Activated T-cell treated with anti-CD3 and anti-CD28 coated beads, Interleukin-2, amount 50 U/mL, for 4 hours (primary cell): ENCODE measurements around the gene CCDC93. TPM values are rescaled to one million over a fixed set of nuclear protein-coding genes. Genes with fewer than 3 reads are reported as not detected.

Experiments used
- ATAC-seq, 2 donors: fragments of 200-7000 bp; cut with Tn5 transposase; one replicate each; pipeline ENCODE4 v1.10.0; 2021
- DNase-seq: peaks from one replicate; pipeline ENCODE4 v3.0.0-alpha.2; 2020
- H3K27me3 Mint-ChIP-seq: one replicate; pipeline ENCODE4 v1.8.0; 2021; ENCODE audit warnings: low read depth, mixed read lengths
- H3K36me3 Mint-ChIP-seq: one replicate; pipeline ENCODE4 v1.8.0; 2022; ENCODE audit warnings: mixed read lengths; ENCODE audit not compliant: insufficient read depth
- H3K4me1 Mint-ChIP-seq: one replicate; pipeline ENCODE4 v1.8.0; 2021; ENCODE audit warnings: low read depth, mixed read lengths
- H3K4me3 Mint-ChIP-seq: one replicate; pipeline ENCODE4 v1.8.0; 2021; ENCODE audit warnings: mild to moderate bottlenecking, moderate library complexity, mixed read lengths
- H3K9me3 Mint-ChIP-seq: one replicate; pipeline ENCODE4 v1.8.0; 2021; ENCODE audit warnings: mixed read lengths
- total RNA-seq, 3 donors: library from RNA; stranded (reverse); gene quantifications; one replicate each; pipeline ENCODE4 v1.2.1, GENCODE V29; 2021

CCDC93 gene
- total RNA-seq, 3 donors from 2014 or later: 23.7 to 25.8 (median 24.8) TPM

DNA sequence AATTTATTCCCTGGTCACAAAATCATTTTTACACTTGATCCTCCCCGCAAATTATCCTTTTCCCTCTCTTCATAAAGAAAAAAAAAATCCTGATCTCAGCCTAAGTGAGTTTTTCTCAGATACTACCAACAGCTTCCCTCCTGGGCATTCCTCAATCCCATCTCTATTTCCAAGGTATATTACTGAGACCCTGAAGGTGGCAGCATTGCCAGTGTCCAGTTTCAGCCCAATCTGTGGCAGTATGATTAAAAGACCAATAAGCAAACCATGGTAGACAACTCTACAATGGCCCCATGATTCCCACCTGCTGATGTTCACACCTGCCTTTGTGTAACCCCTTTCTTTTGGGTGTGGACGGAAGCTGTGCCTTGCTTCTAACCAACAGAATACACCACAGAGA, 45.1 kb downstream of the CCDC93 start:
- Mint-ChIP-seq H3K36me3 (peaks cover 61% of the 10 kb centered on the region), H3K4me1 (peaks cover 2% of the 10 kb centered on the region), H3K27me3 (no peaks in the 10 kb centered on the region), H3K4me3 (no peak overlapping the region), H3K9me3 (no peaks in the 10 kb centered on the region)
- no peak for ATAC-seq
- DNase-seq: no peak

DNA sequence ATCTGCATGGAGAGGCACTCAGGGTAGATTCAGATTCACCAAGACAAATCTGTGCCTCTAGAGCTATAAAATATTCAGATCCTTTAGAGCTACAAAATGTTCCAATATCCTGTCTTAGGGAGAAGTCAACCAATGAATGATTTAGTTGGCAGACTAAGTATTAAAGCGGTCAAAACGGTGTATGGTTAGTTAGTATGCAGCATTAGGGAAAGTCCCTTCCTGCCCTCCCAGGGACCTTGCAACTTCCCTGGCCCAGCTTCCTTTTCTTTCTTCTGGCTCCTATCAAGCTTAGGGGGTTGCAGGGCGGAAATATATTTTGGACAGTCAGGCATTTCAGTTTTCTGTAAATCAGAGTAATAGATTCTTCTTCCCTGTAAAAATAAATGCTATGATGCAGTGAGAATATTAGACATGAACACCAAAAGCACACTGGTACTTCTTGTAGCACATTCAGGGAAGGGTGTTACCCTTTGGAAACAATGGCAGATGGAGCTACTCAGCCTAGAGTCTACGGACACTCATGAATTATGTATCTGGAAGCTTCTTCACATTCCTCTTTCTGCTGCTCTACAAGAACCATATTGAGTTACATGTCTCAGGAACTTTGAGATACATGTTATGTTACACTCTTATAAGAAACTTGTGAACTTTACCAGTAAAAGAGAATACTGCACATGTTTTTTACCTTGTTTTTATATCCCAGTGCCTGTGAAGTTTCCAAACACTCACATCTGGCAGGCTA, 45.7 kb downstream of the CCDC93 start:
- ATAC-seq (no peak), DNase-seq (no peak)
- no peaks in the 10 kb centered on the region for H3K27me3 Mint-ChIP-seq
- no peak overlapping the region for H3K4me3 Mint-ChIP-seq
- H3K36me3 Mint-ChIP-seq: peaks cover 59% of the 10 kb centered on the region
- H3K9me3 Mint-ChIP-seq: no peaks in the 10 kb centered on the region
- peaks cover 2% of the 10 kb centered on the region for H3K4me1 Mint-ChIP-seq

DNA sequence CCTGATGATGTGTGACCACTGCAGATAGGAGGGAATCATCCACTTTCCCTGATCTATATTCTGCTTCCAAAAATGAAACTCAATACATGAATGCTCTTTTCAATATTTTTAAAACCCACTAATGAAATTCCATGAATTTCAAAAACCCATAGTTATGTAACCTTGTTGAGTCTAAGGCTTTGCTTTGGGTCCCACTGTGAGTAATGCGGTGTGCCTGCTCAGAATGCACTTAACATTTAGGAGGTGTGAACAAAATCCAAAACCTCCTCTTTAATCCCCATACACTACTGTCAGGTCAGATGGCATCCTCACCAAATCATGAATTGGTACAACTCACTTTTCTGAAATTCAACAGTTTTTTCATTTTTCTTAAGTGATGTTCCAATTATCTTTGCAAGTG, 50.4 kb downstream of the CCDC93 start:
- no peaks in the 10 kb centered on the region for H3K4me1 Mint-ChIP-seq
- no peak for ATAC-seq
- H3K9me3 Mint-ChIP-seq: no peaks in the 10 kb centered on the region
- no peak for DNase-seq
- H3K4me3 Mint-ChIP-seq: no peak overlapping the region
- peaks cover 47% of the 10 kb centered on the region for H3K36me3 Mint-ChIP-seq
- no peaks in the 10 kb centered on the region for H3K27me3 Mint-ChIP-seq

DNA sequence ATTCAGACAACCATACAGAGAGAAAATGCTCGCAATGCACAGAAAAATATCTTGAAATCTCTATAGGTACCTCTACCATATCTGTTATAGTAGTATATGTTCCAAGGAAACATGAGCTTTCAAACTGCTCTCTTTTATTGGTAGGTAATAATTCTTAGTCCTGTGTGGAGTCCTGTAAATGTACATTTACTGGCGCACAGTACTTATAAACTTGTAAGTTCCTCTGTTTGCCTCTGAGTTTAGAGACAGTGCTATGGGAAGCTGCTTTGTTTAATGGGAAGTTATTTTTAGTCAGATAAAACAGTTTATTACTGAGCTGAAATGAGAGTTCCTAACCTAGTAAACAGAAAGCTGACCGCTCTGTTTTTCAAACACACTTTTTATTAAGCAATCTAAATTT, 52.7 kb downstream of the CCDC93 start:
- H3K9me3 Mint-ChIP-seq: no peaks in the 10 kb centered on the region
- peaks cover 54% of the 10 kb centered on the region for H3K36me3 Mint-ChIP-seq
- no peak overlapping the region for H3K4me3 Mint-ChIP-seq
- no peaks in the 10 kb centered on the region for H3K4me1 Mint-ChIP-seq
- no peak for DNase-seq
- ATAC-seq: no peak
- no peaks in the 10 kb centered on the region for H3K27me3 Mint-ChIP-seq

DNA sequence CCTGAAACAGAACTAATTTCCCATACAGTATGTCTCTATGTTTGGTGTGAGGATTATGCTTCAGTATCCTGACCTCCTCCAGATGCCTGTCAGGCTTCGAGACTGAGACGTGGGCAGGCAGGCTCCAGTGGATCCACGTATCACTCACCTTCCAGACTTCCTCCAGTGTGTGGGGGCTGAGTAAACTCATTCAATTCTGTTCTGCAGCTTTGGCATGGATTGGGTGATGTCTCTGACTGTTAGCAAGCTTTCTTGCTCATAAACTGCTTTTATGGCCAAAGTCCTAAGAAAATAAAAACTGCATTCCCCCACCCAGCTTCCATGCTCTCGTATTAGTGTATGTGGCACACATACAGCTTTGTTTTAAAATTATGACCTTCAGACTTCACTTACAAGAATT, 53.6 kb downstream of the CCDC93 start:
- Mint-ChIP-seq H3K4me3 (no peak overlapping the region), H3K27me3 (no peaks in the 10 kb centered on the region), H3K9me3 (no peaks in the 10 kb centered on the region), H3K4me1 (no peaks in the 10 kb centered on the region), H3K36me3 (peaks cover 54% of the 10 kb centered on the region)
- ATAC-seq: no peak
- no peak for DNase-seq

DNA sequence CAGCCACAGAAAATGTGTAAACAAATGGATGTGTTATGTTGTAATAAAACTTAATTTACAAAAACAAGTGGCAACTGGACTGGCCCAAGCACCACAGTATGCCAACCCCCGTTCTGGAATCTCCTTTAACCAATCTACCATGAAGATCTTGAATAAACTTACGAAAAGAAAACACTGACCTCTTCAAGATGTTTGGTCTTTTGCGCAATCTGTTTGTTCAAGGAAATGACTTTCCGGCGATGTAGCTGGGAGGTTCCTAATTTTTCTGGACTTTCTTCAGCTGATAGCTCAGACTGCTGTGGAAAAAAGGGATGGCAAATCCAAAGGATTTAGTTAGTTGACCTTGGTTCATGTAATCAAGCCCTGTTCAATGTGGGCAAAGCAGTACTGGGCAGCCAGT, 55.7 kb downstream of the CCDC93 start:
- no peaks in the 10 kb centered on the region for H3K9me3 Mint-ChIP-seq
- peaks cover 60% of the 10 kb centered on the region for H3K36me3 Mint-ChIP-seq
- H3K27me3 Mint-ChIP-seq: no peaks in the 10 kb centered on the region
- DNase-seq (no peak), ATAC-seq (no peak)
- no peaks in the 10 kb centered on the region for H3K4me1 Mint-ChIP-seq
- H3K4me3 Mint-ChIP-seq: no peak overlapping the region

DNA sequence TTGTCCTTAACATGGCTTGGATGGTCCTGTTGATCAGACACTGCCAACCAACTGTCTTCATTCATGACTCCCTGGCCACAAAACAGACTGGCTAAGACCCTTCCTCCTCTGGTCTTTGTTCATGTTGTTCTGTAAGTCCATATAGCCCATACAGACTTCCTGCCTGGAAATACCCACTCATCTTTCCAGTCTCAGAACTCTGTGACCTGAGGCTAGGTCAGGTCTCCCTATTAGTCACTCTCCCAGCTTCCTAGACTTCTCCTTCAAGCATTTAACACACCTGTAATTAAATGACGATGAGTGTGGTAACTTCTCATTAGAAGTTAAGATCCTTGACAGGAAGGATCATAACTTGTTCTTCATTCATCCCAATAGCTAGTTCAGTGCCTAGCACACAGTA, 56.3 kb downstream of the CCDC93 start:
- no peaks in the 10 kb centered on the region for H3K9me3 Mint-ChIP-seq
- H3K4me1 Mint-ChIP-seq: no peaks in the 10 kb centered on the region
- ATAC-seq (no peak), DNase-seq (no peak)
- H3K36me3 Mint-ChIP-seq: peaks cover 58% of the 10 kb centered on the region
- no peak overlapping the region for H3K4me3 Mint-ChIP-seq
- H3K27me3 Mint-ChIP-seq: no peaks in the 10 kb centered on the region

DNA sequence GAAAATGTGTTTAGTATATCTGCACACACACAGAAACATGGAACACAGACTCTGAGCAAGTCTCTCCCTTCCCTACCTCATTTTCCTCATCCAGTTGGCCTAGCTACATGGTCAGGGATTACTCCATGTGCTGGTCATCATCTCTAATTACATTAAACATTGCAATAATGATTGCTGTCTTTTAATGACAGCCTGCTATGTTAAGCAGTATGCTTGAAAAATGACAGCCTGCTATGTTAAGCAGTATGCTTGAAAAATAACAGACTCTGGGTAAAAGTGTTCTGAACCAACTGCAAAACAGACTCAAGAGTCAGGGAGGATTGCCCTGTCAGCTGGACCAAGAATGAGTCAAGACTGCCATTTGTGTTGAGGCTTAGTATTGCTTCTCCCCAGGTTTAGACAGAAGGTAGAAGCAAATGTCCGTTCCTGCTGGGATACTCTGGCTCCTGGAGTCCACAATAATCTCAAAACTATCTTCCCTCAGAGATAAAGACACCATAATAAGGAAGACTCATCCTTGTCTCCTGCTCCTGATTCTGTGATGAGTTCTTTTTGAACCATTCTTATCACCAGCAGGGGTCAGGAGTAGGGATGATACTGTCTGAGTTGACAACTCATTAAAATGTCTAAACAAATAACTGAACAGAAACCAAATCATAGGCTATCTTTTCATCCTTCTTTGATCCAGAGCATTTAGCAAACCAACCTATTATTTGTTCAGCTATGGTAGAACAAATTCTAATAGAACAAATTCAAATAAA, 57.7 kb downstream of the CCDC93 start:
- no peaks in the 10 kb centered on the region for H3K4me1 Mint-ChIP-seq
- H3K9me3 Mint-ChIP-seq: no peaks in the 10 kb centered on the region
- ATAC-seq (no peak), DNase-seq (no peak)
- H3K36me3 Mint-ChIP-seq: peaks cover 66% of the 10 kb centered on the region
- H3K27me3 Mint-ChIP-seq: no peaks in the 10 kb centered on the region
- no peak overlapping the region for H3K4me3 Mint-ChIP-seq

DNA sequence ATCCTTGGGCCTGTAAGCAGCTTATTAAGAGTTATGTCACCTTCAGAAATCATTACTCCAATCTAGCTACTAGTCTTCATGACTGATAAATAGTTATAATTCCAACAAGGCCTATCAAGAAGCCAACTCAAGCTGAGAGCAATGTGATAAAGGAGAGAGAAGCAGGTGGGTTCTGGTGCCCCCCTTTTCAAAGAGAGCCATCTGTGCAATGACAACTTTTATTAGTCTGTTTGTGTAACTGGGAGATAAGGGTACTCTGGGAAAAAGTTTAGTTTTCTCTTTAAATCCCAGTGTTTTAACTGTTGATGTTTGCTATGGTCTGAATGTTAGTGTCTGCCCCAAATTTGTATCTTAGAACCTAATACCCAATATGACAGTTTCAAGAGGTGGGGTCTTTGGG, 60.6 kb downstream of the CCDC93 start:
- ATAC-seq: no peak
- H3K27me3 Mint-ChIP-seq: no peaks in the 10 kb centered on the region
- DNase-seq: no peak
- no peak overlapping the region for H3K4me3 Mint-ChIP-seq
- no peaks in the 10 kb centered on the region for H3K9me3 Mint-ChIP-seq
- no peaks in the 10 kb centered on the region for H3K4me1 Mint-ChIP-seq
- H3K36me3 Mint-ChIP-seq: peaks cover 60% of the 10 kb centered on the region

DNA sequence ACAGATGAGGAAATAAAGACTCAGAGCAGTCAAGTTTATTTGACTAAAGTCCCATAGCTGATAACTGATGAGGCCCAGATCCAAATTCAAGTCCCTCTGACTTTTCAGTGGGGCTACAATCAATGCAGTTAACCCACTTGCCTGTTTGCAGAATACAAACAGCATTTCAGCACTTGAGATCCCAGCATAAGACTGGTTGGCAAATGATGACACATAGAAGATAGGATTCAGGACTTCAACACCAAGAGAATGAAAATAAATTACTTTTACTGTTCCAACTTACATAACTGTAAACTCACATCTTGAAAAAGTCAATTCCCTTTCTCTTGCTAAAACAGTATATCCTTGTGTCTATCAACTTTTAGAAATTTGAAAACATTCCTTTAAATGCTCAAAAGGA, 61.2 kb downstream of the CCDC93 start:
- peaks cover 59% of the 10 kb centered on the region for H3K36me3 Mint-ChIP-seq
- H3K9me3 Mint-ChIP-seq: no peaks in the 10 kb centered on the region
- H3K27me3 Mint-ChIP-seq: no peaks in the 10 kb centered on the region
- no peak for DNase-seq
- no peak overlapping the region for H3K4me3 Mint-ChIP-seq
- H3K4me1 Mint-ChIP-seq: no peaks in the 10 kb centered on the region
- ATAC-seq: no peak

DNA sequence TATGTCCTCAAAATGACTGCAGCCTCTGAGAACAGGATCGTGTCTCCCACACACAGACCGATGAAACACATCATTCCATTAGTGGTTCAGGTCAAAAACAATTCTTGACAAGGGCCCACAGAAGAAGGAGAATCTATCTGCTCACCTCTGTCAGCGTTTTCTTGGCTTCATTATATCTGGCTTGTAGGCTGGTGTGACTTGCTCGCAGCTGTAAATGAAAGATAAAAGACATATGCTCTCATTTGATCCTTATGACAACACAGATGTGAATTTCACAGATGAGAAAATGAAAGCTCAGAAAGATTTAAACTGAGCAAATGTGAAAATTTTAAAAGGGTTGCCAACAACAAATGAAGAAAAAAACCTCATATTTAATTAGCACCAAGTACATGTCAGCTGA, 61.6 kb downstream of the CCDC93 start:
- Mint-ChIP-seq H3K4me1 (no peaks in the 10 kb centered on the region), H3K27me3 (no peaks in the 10 kb centered on the region), H3K36me3 (peaks cover 56% of the 10 kb centered on the region), H3K9me3 (no peaks in the 10 kb centered on the region), H3K4me3 (no peak overlapping the region)
- DNase-seq (no peak), ATAC-seq (no peak)

DNA sequence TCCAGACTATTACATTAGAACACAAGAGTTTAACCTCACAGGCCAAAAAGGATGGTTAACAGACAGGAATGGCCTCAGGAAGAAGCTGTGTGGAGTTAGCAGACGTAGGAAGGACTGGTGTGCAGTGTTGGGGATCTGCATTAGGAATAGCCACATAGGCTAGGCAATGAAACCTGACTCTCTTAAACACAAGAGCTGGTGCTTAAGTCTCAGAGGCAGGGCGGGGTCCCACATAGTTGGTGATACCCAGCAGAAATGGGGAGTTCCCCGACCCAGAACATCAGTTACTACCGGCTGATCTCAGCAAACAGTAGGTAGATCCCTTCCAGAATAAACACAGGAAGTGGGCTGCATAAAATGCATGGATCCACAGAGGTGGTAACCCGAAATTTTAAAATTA, 64.1 kb downstream of the CCDC93 start:
- ATAC-seq (no peak), DNase-seq (no peak)
- Mint-ChIP-seq H3K36me3 (peaks cover 67% of the 10 kb centered on the region), H3K4me1 (no peaks in the 10 kb centered on the region), H3K27me3 (no peaks in the 10 kb centered on the region), H3K9me3 (no peaks in the 10 kb centered on the region), H3K4me3 (no peak overlapping the region)

DNA sequence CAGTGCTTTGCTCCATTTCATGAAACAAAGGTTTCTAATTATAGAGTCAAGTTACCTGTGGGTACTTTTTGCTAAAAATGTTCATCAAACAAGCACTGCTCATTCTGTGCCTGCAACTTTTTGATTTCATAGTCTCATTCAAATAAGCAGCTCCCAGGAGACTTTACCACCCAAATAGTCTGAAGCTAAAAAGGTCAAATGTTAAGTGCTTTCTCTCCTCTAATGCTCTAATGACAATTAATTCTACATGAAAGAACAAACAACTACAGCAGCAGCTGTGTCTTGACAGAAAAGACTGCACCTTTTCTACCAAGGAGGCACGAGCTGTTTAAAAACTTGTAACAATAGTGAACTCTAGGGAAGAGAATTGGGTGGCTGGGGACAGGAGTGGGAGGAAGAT, 65.3 kb downstream of the CCDC93 start:
- ATAC-seq (no peak), DNase-seq (no peak)
- Mint-ChIP-seq H3K27me3 (no peaks in the 10 kb centered on the region), H3K4me3 (no peak overlapping the region), H3K36me3 (peaks cover 66% of the 10 kb centered on the region), H3K9me3 (no peaks in the 10 kb centered on the region), H3K4me1 (no peaks in the 10 kb centered on the region)

DNA sequence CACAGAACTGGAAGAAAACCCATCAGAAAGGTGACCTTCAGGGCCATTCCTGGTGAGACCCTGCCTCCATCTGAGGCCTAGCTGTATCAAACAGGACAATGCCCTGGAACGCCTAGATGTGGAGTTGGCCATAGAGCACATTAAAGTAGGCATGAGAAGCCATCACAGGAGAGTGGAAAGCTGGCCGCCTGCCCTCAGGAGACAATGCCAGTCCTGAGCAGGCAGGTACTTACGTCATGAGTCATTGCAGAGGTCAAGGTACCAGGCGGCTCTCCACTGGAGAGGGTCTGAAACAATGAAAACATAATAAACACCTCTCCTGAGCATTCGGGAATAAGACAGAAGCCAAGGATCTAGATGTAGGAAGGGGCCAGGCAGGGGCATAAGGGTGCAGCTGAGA, 68.6 kb downstream of the CCDC93 start:
- no peak overlapping the region for H3K4me3 Mint-ChIP-seq
- H3K4me1 Mint-ChIP-seq: no peaks in the 10 kb centered on the region
- peaks cover 70% of the 10 kb centered on the region for H3K36me3 Mint-ChIP-seq
- DNase-seq: no peak
- ATAC-seq: no peak
- no peaks in the 10 kb centered on the region for H3K9me3 Mint-ChIP-seq
- no peaks in the 10 kb centered on the region for H3K27me3 Mint-ChIP-seq

DNA sequence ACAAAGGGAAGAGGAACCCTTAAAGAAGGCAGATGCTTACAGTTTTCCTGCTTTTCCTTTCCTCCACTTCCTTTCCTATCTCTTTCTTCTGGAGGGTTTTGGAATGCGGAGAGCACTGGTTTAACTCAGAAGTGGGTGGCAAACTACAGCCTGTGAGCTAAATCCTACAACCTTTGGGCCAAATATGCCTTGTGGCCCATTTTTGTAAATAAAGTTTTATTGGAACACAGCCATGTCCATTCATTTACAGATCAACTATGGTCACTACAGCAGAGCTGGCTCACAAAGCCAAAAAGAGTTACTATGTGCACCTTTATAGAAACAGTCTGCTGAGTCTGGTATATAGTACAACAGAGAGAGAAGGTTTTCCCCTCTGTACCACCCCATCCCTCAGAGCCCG, 69.1 kb downstream of the CCDC93 start:
- no peak overlapping the region for H3K4me3 Mint-ChIP-seq
- H3K4me1 Mint-ChIP-seq: no peaks in the 10 kb centered on the region
- no peaks in the 10 kb centered on the region for H3K9me3 Mint-ChIP-seq
- H3K27me3 Mint-ChIP-seq: no peaks in the 10 kb centered on the region
- peaks cover 71% of the 10 kb centered on the region for H3K36me3 Mint-ChIP-seq
- DNase-seq (no peak), ATAC-seq (no peak)
